Parathyroid adenoma (tissue), 2 donors: ENCODE measurements around the gene PARVB.

Experiments used
- H2AFZ ChIP-seq: fragments of 300-600 bp; sonication (generic); one replicate; pipeline ENCODE4 v1.7.0; 2017; ENCODE audit warnings: antibody characterized with exemption, mild to moderate bottlenecking
- H3K27ac ChIP-seq: fragments of 300-600 bp; sonication (generic); one replicate; pipeline ENCODE4 v1.7.0; 2017
- H3K27me3 ChIP-seq: fragments of 300-600 bp; sonication (generic); one replicate; pipeline ENCODE4 v1.7.0; 2017; ENCODE audit warnings: low read length; ENCODE audit not compliant: control insufficient read depth, insufficient read depth
- H3K36me3 ChIP-seq: fragments of 300-600 bp; sonication (generic); one replicate; pipeline ENCODE4 v1.7.0; 2017; ENCODE audit warnings: low read length; ENCODE audit not compliant: control insufficient read depth, insufficient read depth
- H3K4me1 ChIP-seq: fragments of 300-600 bp; sonication (generic); one replicate; pipeline ENCODE4 v1.7.0; 2017; ENCODE audit warnings: control low read depth
- H3K4me2 ChIP-seq: fragments of 300-600 bp; sonication (generic); one replicate; pipeline ENCODE4 v1.7.0; 2017; ENCODE audit warnings: low read length
- H3K4me3 ChIP-seq: fragments of 300-600 bp; sonication (generic); one replicate; pipeline ENCODE4 v1.7.0; 2017; ENCODE audit warnings: low read depth, low read length
- H3K79me2 ChIP-seq: fragments of 300-600 bp; sonication (generic); one replicate; pipeline ENCODE4 v1.7.0; 2017; ENCODE audit warnings: control low read depth
- H3K9ac ChIP-seq: fragments of 300-600 bp; sonication (generic); one replicate; pipeline ENCODE4 v1.7.0; 2017; ENCODE audit warnings: mild to moderate bottlenecking
- H3K9me3 ChIP-seq: fragments of 300-600 bp; sonication (generic); one replicate; pipeline ENCODE4 v1.7.0; 2017; ENCODE audit warnings: low read length; ENCODE audit not compliant: control insufficient read depth
- CTCF ChIP-seq: fragments of 300-600 bp; sonication (generic); IDR thresholded peaks from one replicate; pipeline ENCODE4 v1.7.0; 2017; ENCODE audit warnings: antibody characterized with exemption, mild to moderate bottlenecking
- donor health status: primary hyperparathyroidism.

Gene PARVB

GRCh38 chr22:44185237-44186120 lies 161.4 kb downstream of the PARVB start:
- Histone ChIP-seq H3K4me1 (no peaks in the 10 kb centered on the region), H2AFZ (no peak overlapping the region), H3K9ac (no peak overlapping the region), H3K27ac (no peak overlapping the region), H3K36me3 (no peaks in the 10 kb centered on the region), H3K27me3 (peaks cover 3% of the 10 kb centered on the region), H3K4me3 (no peak overlapping the region), H3K4me2 (no peak overlapping the region), H3K9me3 (no peaks in the 10 kb centered on the region), H3K79me2 (no peaks in the 10 kb centered on the region)
- TF ChIP-seq CTCF, result no peak

- Histone ChIP-seq H3K36me3 (no peaks in the 10 kb centered on the region), H2AFZ (no peak overlapping the region), H3K4me3 (no peak overlapping the region), H3K4me2 (no peak overlapping the region), H3K27me3 (peaks cover 3% of the 10 kb centered on the region), H3K4me1 (no peaks in the 10 kb centered on the region), H3K9ac (no peak overlapping the region), H3K9me3 (no peaks in the 10 kb centered on the region), H3K79me2 (no peaks in the 10 kb centered on the region), H3K27ac (no peak overlapping the region)
- no peak for TF ChIP-seq CTCF
These were observed 162.0 kb downstream of the PARVB start for GRCh38 chr22:44186121-44186510.

GRCh38 chr22:44186737-44187136 lies 162.6 kb downstream of the PARVB start:
- Histone ChIP-seq H3K36me3 (no peaks in the 10 kb centered on the region), H3K27ac (no peak overlapping the region), H2AFZ (no peak overlapping the region), H3K79me2 (no peaks in the 10 kb centered on the region), H3K4me1 (no peaks in the 10 kb centered on the region), H3K4me2 (no peak overlapping the region), H3K27me3 (peaks cover 3% of the 10 kb centered on the region), H3K9me3 (no peaks in the 10 kb centered on the region), H3K4me3 (no peak overlapping the region), H3K9ac (no peak overlapping the region)
- TF ChIP-seq CTCF, result no peak

GRCh38 chr22:44187652-44188230 lies 163.6 kb downstream of the PARVB start:
- Histone ChIP-seq H3K36me3 (no peaks in the 10 kb centered on the region), H3K27me3 (peaks cover 3% of the 10 kb centered on the region), H3K9ac (no peak overlapping the region), H2AFZ (no peak overlapping the region), H3K4me2 (no peak overlapping the region), H3K27ac (no peak overlapping the region), H3K4me1 (no peaks in the 10 kb centered on the region), H3K9me3 (no peaks in the 10 kb centered on the region), H3K79me2 (no peaks in the 10 kb centered on the region), H3K4me3 (no peak overlapping the region)
- no peak for TF ChIP-seq CTCF
